HG03139 (cell line): ENCODE data around the gene NMU.
"Not testable (repeated sequence)": the region's sequence is repeated elsewhere in the genome, so short reads cannot be mapped to it uniquely, and the experiment has no call there.

Experiments used
- ATAC-seq: cut with Tn5 transposase; IDR thresholded peaks from one replicate; pipeline ENCODE4 v1.9.1; 2021; ENCODE audit not compliant: unreplicated experiment

Gene NMU

DNA sequence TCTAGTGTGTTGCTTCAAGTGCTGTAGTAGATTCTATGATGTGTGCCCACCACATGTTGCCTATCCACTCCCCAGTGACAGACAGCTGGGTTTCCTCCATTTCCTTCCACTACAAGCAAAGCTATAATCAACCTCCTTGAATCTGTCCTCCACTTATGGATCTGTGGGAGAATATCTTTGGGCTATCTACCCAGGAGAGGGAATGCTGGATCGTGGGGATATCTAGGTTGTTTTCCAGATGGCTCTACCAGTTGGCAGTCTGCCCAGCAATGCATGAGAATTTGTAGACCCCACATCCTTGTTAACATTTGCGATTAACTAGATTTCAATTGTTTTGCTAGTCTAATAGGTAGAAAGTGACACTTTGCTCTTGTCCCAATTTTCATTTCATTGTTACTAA is 10.3 kb downstream of the NMU start:
- ATAC-seq: no peak

DNA sequence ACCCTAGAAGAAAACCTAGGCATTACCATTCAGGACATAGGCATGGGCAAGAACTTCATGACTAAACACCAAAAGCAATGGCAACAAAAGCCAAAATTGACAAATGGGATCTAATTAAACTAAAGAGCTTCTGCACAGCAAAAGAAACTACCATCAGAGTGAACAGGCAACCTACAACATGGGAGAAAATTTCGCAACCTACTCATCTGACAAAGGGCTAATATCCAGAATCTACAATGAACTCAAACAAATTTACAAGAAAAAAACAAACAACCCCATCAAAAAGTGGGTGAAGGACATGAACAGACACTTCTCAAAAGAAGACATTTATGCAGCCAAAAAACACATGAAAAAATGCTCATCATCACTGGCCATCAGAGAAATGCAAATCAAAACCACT is 12.0 kb downstream of the NMU start:
- not testable (repeated sequence) for ATAC-seq

DNA sequence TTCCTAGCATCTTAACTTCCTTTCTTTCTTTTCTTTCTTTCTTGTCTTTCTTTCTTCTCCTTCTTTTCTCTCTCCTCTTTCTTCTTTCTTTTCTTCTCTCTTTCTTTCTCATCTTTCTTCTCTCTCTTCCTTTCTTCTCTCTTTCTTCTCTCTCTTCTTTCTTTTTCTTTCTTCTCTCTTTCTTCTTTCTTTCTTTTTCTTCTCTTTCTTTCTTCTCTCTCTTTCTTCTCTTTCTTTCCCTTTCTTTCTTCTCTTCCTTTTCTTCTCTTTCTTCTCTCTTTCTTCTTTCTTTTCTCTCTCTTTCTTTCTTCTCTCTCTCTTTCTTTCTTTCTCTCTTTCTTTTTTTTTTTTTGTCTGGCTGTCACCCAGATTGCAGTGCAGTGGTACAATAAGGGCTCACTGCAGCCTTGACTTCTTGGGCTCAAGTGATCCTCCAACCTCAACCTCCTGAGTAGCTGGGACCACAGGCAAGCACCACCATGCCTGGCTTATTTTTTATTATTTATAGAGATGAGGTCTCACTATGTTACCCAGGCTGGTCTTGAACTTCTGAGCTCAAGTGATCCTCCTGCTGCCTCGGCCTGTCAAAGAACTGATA is 17.5 kb downstream of the NMU start:
- no peak for ATAC-seq

DNA sequence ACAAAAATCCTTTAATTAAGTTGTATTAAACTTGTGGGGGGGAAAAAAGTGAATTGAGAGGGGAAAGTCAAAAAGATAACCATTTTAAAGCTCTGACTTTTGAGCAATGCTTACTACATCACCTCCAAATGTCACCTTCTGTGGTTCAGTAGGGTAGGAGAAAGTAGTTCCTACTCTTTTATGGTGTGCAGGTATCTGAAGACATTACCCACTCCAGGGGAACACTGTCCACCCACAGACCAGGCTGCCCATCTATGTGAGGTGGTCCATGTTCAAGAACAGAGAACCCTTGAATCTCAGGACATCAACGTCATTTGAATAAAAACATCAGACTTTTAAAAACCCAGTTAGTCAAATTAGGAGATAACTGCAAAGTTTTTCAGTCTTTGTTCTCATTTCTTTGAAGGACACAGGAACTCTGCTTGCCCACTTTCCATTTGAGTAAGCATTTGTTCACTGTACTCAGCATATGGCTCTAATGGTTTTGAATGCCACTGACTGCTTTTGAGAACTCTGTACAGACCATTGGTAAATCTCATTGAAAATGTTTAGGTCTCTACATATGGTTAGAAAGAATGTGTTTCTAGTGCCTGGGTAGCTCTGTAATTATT is 18.4 kb downstream of the NMU start:
- ATAC-seq: peak; percentile 88

GRCh38 chr4:55615008-55615407 is 21.1 kb downstream of the NMU start:
- no peak for ATAC-seq

- ATAC-seq: no peak
These were observed 22.5 kb downstream of the NMU start for GRCh38 chr4:55613621-55614020.

DNA sequence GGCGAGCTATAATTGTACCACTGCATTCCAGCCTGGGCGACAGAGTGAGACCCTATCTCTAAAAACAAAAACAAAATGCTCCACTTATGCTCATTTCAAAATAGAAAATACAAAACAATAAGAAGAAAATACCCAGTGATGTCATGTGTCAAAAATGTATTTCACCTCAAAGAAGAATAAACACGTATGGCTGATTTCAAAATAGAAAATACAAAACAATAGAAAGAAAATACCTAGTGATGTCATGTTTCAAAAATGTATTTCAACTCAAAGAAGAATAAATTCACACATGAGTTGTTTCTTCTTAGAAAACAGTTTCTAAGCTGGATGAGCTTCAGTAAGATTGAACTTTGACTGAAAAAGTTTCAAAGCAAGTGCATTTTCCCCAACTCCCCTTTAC is 23.8 kb downstream of the NMU start:
- no peak for ATAC-seq

- ATAC-seq: no peak
These were observed 24.6 kb downstream of the NMU start for GRCh38 chr4:55611358-55612059.

- ATAC-seq: no peak
These were observed 25.7 kb downstream of the NMU start for GRCh38 chr4:55610381-55610780.

DNA sequence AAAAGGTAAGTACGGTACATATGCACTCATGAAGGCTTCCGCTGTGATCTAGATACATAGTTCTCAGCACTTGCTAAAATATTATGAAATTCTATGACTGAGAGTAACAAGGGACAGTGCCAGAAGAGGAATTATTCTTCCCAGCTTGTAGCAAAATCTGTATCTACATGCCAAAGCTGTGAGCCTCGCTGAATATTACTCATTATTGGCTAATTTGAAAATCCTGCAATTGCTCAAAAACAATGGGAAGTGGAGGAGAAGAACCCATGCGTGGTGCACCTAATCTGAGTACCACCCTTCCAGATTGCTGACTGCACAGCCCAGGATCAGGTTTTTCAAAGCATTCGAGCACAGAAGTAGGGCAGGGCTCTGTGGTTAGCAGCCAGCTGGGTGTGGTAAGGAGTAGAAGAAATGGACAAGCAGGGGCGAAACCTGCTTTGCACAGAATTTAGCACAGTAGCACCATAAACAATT is 26.7 kb downstream of the NMU start:
- no peak for ATAC-seq

- ATAC-seq: no peak
These were observed 27.5 kb downstream of the NMU start for GRCh38 chr4:55608591-55608990.

DNA sequence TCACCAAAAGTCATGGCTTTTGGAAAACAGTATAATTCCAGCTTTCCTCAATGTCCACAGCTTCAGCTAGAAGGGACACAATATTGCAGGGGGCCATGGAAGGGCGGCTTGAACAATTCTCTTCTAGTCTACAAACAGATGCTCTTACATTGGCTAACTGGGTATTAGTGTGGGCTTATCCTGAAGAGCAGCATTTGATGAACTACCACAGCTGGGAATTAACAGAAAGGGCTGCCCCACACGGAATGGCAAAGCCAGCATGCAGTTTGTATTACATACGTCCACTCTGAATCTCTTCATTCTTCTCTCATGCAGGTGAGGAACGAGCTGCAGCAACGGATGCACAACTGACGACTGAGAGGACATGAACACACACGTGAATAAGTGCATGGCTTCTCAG is 31.1 kb downstream of the NMU start:
- no peak for ATAC-seq

- ATAC-seq: no peak
These were observed 35.5 kb downstream of the NMU start for GRCh38 chr4:55600640-55601039.

DNA sequence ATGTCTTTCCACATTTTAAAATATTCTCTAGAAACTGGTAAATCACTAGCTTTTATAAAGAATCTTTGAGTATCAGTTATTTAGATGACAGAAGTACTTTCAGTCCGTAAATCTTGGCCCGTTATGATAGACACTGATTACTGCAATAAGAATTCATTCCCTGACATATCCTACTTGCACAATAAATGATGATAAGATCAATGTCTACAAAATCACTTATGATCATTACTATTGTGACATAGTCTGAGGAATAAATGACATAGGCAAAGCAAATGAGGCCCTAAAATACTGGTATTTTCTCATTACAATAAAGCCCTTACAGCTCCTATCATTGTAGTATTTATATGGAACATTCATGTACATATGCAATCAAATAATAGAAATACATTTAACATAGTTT is 37.5 kb downstream of the NMU start:
- no peak for ATAC-seq

- no peak for ATAC-seq
These were observed 44.1 kb downstream of the NMU start, which contains the start of gene PDCL2 for GRCh38 chr4:55592014-55592413. Gene PDCL2 (minus strand): TSS chr4:55592245. CDS start chr4:55592109, 136 bp downstream.

GRCh38 chr4:55588160-55588559 is 47.9 kb downstream of the NMU start:
- no peak for ATAC-seq

GRCh38 chr4:55582773-55583172 is 53.3 kb downstream of the NMU start:
- not testable (repeated sequence) for ATAC-seq

GRCh38 chr4:55578341-55579010 is 57.6 kb downstream of the NMU start:
- no peak for ATAC-seq

- ATAC-seq: no peak
These were observed 60.6 kb downstream of the NMU start for GRCh38 chr4:55575513-55575912.

DNA sequence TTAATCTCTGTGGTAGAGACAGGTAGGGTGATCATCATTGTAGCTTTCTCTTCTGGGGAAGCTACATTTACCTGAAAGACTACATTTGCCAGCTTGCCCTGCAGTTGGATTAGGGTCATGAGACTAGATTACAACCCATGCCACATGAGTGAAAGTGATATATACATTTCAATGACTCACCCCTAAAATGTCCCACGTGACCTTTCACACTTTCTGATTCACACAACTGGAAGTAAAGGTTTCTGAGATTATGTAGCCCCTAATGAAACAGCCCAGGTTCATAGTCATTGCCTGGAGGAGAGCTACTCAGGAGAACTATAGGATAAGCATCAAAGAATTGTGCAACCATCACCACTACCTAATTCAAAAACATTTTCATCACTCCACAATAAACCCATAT is 61.8 kb downstream of the NMU start:
- ATAC-seq: no peak

GRCh38 chr4:55571806-55572205 is 64.3 kb downstream of the NMU start:
- ATAC-seq: no peak
